WI38 (cell line): ENCODE measurements around the gene UFD1.

ENCODE experiments used
- H3K4me3 ChIP-seq: 2 replicates; pipeline ENCODE4 v1.5.1; 2011; ENCODE audit warnings: low read depth, mild to moderate bottlenecking, control low read depth, low read length
- TF ChIP-seq, protein P1 (sequence below): IDR thresholded peaks from 2 replicates; pipeline ENCODE4 v1.5.1; 2012; ENCODE audit warnings: low read depth, mild to moderate bottlenecking, control low read depth, low read length

UFD1 gene

DNA sequence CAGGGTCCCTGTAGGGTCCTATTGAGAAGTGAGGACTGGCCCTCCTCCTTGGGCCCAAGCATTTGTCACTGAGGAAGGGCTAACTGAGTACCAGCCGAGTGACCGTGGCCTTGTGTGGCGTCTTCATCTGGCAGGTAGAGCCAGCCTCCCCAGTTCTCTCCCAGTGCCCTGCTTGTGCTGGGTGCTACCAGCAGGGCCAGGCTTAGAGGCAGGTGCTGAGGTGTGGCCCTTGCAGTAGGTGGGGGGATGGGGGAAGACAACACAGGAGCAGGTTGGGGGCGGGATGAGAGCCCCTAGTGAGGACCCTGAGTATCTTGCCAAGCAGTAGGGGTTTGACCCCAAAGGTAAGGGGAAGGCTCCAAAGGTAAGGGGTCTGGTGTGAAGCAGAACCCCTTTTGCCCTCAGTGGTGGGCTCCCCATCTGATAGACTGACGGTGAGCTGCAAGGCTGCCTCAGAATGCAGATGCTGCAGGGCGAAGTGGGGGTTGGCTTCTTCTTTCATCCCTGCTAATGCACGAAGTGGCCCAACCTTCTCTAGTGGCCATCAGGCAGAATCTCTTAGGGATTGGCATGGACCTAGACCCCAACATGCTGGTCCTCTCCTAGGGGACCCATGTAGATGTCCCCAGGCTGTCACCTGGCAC, 20.4 kb upstream of the UFD1 start:
- H3K4me3 ChIP-seq = no peak overlapping the region
- TF ChIP-seq, protein P1, sequence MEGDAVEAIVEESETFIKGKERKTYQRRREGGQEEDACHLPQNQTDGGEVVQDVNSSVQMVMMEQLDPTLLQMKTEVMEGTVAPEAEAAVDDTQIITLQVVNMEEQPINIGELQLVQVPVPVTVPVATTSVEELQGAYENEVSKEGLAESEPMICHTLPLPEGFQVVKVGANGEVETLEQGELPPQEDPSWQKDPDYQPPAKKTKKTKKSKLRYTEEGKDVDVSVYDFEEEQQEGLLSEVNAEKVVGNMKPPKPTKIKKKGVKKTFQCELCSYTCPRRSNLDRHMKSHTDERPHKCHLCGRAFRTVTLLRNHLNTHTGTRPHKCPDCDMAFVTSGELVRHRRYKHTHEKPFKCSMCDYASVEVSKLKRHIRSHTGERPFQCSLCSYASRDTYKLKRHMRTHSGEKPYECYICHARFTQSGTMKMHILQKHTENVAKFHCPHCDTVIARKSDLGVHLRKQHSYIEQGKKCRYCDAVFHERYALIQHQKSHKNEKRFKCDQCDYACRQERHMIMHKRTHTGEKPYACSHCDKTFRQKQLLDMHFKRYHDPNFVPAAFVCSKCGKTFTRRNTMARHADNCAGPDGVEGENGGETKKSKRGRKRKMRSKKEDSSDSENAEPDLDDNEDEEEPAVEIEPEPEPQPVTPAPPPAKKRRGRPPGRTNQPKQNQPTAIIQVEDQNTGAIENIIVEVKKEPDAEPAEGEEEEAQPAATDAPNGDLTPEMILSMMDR = no peak

DNA sequence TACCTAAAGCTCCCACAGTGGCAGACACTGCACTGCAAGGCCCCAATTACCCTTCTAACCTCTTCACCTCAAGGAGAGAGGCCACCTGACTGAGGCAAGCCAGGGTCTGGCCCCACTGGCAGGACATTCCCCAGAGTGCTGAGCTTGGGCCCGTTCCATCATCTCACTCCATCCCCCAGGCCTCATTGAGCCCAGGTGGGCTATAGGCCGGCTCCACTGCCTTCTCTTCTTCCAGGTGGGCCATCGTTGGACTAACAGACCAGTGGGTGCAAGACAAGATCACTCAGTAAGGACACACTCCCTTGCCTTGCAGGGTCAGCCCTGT, 19.8 kb upstream of the UFD1 start:
- H3K4me3 ChIP-seq = no peak overlapping the region
- TF ChIP-seq, protein P1 = no peak

DNA sequence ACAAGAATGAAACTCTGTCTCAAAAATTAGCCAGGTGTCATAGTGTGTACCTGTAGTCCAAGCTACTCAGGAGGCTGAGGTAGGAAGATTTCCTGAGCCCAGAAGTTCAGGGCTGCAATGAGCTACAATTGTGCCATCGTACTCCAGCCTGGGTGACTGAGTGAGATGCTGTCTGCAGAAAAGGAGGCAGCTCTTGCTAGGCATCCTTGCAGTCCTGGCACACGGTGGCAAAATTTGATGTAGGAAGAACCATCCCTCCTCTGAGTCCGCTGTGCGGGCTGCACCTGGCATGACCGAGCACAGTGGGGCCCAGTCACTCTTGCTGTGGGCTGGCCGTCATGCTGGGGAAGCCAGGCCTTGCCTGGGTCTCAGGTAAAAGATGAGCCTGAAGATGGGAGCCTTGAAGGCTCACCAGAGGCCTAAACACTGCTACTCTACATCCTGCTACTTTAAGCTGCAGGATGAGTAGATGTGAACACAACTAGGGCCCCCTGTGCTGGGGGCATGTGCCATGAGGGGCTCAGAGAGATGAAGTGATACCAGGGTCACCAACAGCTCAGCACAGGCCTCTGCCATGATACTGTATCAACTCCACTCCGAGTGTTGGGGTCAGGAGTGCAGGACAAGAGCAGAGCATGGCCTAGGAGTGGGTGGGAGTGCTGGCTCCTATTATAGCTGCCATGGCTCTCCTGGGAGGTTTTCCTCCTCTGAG, 19.3 kb upstream of the UFD1 start:
- H3K4me3 ChIP-seq = no peak overlapping the region

DNA sequence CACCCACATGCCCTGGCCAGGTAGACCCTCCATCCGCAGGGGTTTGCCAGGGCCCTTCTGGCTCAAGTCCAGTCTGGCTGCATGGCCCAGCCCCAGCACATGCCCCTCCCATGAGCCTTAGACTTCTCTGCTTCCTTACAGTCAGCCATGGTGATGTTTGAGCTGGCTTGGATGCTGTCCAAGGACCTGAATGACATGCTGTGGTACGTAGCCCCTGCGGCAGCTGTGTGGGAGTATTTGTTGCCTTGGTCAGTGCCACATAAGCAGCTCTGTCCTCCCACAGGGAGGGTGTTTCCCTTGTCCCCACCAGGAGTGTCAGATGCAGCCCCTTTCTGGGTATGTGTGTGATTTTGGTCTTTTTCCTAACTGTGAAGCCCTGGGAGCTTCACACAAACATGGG, 18.3 kb upstream of the UFD1 start:
- TF ChIP-seq, protein P1 = no peak

More for the DNA sequence above, 19.3 kb upstream of the UFD1 start:
- TF ChIP-seq, protein P1 = no peak

DNA sequence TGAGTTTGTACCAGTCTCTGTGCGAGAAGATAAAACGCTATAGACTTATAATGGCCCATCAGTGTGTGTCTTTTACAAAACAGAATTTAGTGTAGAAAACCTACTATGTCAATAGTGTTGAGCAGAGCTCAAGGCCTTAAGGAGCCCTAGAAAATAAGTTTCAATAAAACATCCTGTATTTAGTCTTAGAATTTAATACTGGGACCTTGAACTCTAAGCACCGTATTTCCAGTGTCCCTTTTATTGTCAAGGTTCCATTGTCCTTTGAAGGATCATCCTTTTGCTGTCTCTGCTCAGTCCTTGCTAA, 17.3 kb upstream of the UFD1 start:
- TF ChIP-seq, protein P1 = no peak

More for the DNA sequence above, 18.3 kb upstream of the UFD1 start:
- no peak overlapping the region for H3K4me3 ChIP-seq

DNA sequence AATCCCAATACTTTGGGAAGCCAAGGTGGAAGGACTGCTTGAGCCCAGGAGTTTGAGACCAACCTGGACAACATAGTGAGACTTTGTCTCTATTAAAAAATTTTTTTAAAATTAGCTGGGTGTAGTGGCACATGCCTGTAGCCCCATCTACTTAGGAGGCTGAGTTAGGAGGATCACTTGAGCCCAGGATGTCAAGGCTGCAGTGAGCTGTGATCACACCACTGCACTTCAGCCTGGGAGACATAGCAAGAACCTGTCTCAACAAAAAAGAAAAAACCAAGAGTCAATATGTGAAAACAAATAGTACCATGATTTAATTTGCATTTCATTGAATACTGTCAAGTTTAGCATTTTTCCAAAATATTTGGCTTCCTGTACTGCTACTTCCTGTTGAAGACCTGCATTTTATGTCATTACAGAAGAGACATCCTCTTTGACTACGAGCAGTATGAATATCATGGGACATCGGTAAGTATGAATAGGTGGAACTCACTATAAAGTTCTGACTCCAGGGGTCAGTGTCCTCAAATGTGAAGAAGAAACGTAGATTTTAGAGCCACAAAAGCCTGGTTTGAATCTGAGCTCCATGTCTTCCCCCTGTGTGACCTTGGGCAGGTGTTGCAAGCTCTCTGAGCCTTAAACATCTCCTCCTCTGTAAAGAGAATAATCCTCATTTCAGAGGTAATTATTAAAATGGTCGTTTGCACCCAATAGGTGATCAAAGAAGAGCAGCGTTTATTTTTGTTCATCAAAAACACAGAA, 16.8 kb upstream of the UFD1 start:
- TF ChIP-seq, protein P1 = no peak

More for the DNA sequence above, 17.3 kb upstream of the UFD1 start:
- H3K4me3 ChIP-seq = no peak overlapping the region

DNA sequence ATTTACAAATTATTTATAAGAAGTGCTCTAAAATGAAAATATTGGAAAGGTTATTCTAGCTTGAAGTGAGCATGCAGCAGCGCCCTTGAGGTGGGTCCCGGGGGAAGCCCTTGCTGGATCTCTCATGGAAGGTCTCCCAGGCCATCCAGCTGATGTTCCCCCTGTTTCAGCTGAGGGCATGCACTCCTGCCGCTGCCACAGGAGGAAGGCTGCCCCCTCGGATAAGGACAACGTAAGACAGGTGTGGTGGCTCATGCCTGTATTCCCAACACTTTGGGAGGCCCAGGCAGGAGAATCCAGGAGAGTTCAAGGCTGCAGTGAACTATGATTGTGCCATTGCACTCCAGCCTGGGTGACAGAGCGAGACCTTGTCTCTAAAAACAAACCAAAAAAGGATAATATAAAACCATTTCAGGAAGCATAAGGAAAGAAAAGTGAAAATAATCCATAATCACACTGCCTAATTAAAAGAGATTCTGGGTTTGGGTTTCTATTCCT, 15.7 kb upstream of the UFD1 start:
- TF ChIP-seq, protein P1 = no peak
- H3K4me3 ChIP-seq = no peak overlapping the region

More for the DNA sequence above, 16.8 kb upstream of the UFD1 start:
- H3K4me3 ChIP-seq = no peak overlapping the region
